HG02678 (cell line): ENCODE data around the gene PNMA1.

Experiments
- ATAC-seq: cut with Tn5 transposase; IDR thresholded peaks from one replicate; pipeline ENCODE4 v1.9.1; 2021; ENCODE audit warnings: mild to moderate bottlenecking, moderate library complexity; ENCODE audit not compliant: unreplicated experiment

The PNMA1 gene

GRCh38 chr14:73678698-73679097 is 35.5 kb downstream of the PNMA1 start:
- ATAC-seq: no peak

GRCh38 chr14:73674986-73675385 is 39.2 kb downstream of the PNMA1 start:
- ATAC-seq: no peak

GRCh38 chr14:73667854-73668253 is 46.3 kb downstream of the PNMA1 start:
- no peak for ATAC-seq

GRCh38 chr14:73666583-73666982 is 47.6 kb downstream of the PNMA1 start:
- ATAC-seq: no peak

GRCh38 chr14:73665130-73665529 is 49.1 kb downstream of the PNMA1 start:
- ATAC-seq: no peak

- no peak for ATAC-seq
Measured at GRCh38 chr14:73663548-73664212, 50.5 kb downstream of the PNMA1 start.

- ATAC-seq: no peak
Measured at GRCh38 chr14:73662487-73662943, 51.7 kb downstream of the PNMA1 start.

GRCh38 chr14:73661872-73662271 is 52.3 kb downstream of the PNMA1 start:
- ATAC-seq: no peak
